Effector memory CD4-positive, alpha-beta T cell (primary cell): Measurements from ENCODE around the gene EFCC1.

Experiments
- DNase-seq, 3 donors: peaks; one replicate each; pipeline ENCODE4 v3.0.0-alpha.2; 2020
- H3K27ac ChIP-seq: 2 replicates; pipeline ENCODE4 v1.7.0; 2013; ENCODE audit warnings: mild to moderate bottlenecking, low read length, moderate library complexity; ENCODE audit not compliant: insufficient read depth, poor library complexity, severe bottlenecking
- H3K27me3 ChIP-seq: replicated peaks from 2 replicates; pipeline ENCODE4 v1.7.0; 2013; ENCODE audit warnings: mild to moderate bottlenecking, low read length; ENCODE audit not compliant: insufficient read depth, control insufficient read depth, poor library complexity, severe bottlenecking
- H3K36me3 ChIP-seq: 2 replicates; pipeline ENCODE4 v1.7.0; 2013; ENCODE audit warnings: mild to moderate bottlenecking, low read length, moderate library complexity; ENCODE audit not compliant: control insufficient read depth, insufficient read depth
- H3K4me1 ChIP-seq: 2 replicates; pipeline ENCODE4 v1.7.0; 2013; ENCODE audit warnings: low read length, mild to moderate bottlenecking; ENCODE audit not compliant: control insufficient read depth, insufficient read depth, poor library complexity, severe bottlenecking
- H3K4me3 ChIP-seq: 2 replicates; pipeline ENCODE4 v1.7.0; 2013; ENCODE audit warnings: low read length, low read depth, mild to moderate bottlenecking; ENCODE audit not compliant: insufficient read depth, poor library complexity, severe bottlenecking
- H3K9me3 ChIP-seq: 2 replicates; pipeline ENCODE4 v1.7.0; 2013; ENCODE audit warnings: mild to moderate bottlenecking, low read length, moderate library complexity; ENCODE audit not compliant: control insufficient read depth
- total RNA-seq, 3 donors: gene quantifications; one replicate each; lab custom pipeline; 2026; lab: John Stamatoyannopoulos, UW

The EFCC1 gene
- total RNA-seq, result 0 to 0.58 (median 0.17) reads per million in 3 donors

GRCh38 chr3:129001101-129001805 lies at the start of gene EFCC1:
EFCC1 (plus strand) TSS chr3:129001304; CDS start chr3:129001629, 325 bp downstream.
- H3K27ac ChIP-seq, result no peak within 1 kb of the TSS
- H3K27me3 ChIP-seq, result peaks cover 26% of the 10 kb centered on the region
- no peak for DNase-seq
- H3K36me3 ChIP-seq, result no peaks in the 10 kb centered on the region
- peaks cover 30% of the 10 kb centered on the region for H3K4me1 ChIP-seq
- peak within 1 kb of the TSS; percentile 43 for H3K4me3 ChIP-seq
- no peaks in the 10 kb centered on the region for H3K9me3 ChIP-seq

GRCh38 chr3:128956440-128956839 lies 44.7 kb upstream of the EFCC1 start:
- H3K27me3 ChIP-seq, result no peaks in the 10 kb centered on the region
- DNase-seq, result no peak
- H3K4me1 ChIP-seq, result no peaks in the 10 kb centered on the region
- no peaks in the 10 kb centered on the region for H3K9me3 ChIP-seq
- no peak overlapping the region for H3K27ac ChIP-seq
- H3K4me3 ChIP-seq, result no peak overlapping the region
- H3K36me3 ChIP-seq, result no peaks in the 10 kb centered on the region

- no peaks in the 10 kb centered on the region for H3K4me1 ChIP-seq
- H3K4me3 ChIP-seq, result no peak overlapping the region
- H3K27ac ChIP-seq, result no peak overlapping the region
- no peak for DNase-seq
- no peaks in the 10 kb centered on the region for H3K36me3 ChIP-seq
- H3K9me3 ChIP-seq, result no peaks in the 10 kb centered on the region
- no peaks in the 10 kb centered on the region for H3K27me3 ChIP-seq
Measured at GRCh38 chr3:128965280-128965679, 35.8 kb upstream of the EFCC1 start.

GRCh38 chr3:128965818-128966217 lies 35.3 kb upstream of the EFCC1 start:
- Histone ChIP-seq H3K27ac (no peak overlapping the region), H3K4me1 (no peaks in the 10 kb centered on the region), H3K4me3 (no peak overlapping the region), H3K36me3 (no peaks in the 10 kb centered on the region), H3K9me3 (no peaks in the 10 kb centered on the region), H3K27me3 (no peaks in the 10 kb centered on the region)
- DNase-seq, result no peak

- H3K27me3 ChIP-seq, result no peaks in the 10 kb centered on the region
Measured at GRCh38 chr3:128967748-128968355, 33.3 kb upstream of the EFCC1 start.

GRCh38 chr3:128969993-128970739 lies 30.9 kb upstream of the EFCC1 start:
- Histone ChIP-seq H3K27ac (no peak overlapping the region), H3K4me3 (no peak overlapping the region), H3K27me3 (no peaks in the 10 kb centered on the region), H3K4me1 (no peaks in the 10 kb centered on the region), H3K9me3 (no peaks in the 10 kb centered on the region), H3K36me3 (no peaks in the 10 kb centered on the region)
- DNase-seq, result peak; percentile 25 to 39 (median 27)

More at GRCh38 chr3:128967748-128968355, 33.3 kb upstream of the EFCC1 start:
- Histone ChIP-seq H3K36me3 (no peaks in the 10 kb centered on the region), H3K27ac (no peak overlapping the region), H3K4me1 (no peaks in the 10 kb centered on the region), H3K9me3 (no peaks in the 10 kb centered on the region), H3K4me3 (no peak overlapping the region)
- no peak for DNase-seq

- Histone ChIP-seq H3K4me3 (no peak overlapping the region), H3K27me3 (no peaks in the 10 kb centered on the region), H3K9me3 (no peaks in the 10 kb centered on the region), H3K27ac (no peak overlapping the region), H3K36me3 (no peaks in the 10 kb centered on the region), H3K4me1 (no peaks in the 10 kb centered on the region)
- no peak for DNase-seq
Measured at GRCh38 chr3:128970740-128971047, 30.4 kb upstream of the EFCC1 start.

GRCh38 chr3:128971421-128972100 lies 29.5 kb upstream of the EFCC1 start:
- Histone ChIP-seq H3K9me3 (no peaks in the 10 kb centered on the region), H3K4me3 (no peak overlapping the region)

GRCh38 chr3:128973988-128974564 lies 27.0 kb upstream of the EFCC1 start:
- Histone ChIP-seq H3K27me3 (no peaks in the 10 kb centered on the region), H3K4me3 (no peak overlapping the region), H3K4me1 (no peaks in the 10 kb centered on the region), H3K36me3 (no peaks in the 10 kb centered on the region), H3K27ac (no peak overlapping the region), H3K9me3 (no peaks in the 10 kb centered on the region)
- DNase-seq, result no peak

More at GRCh38 chr3:128971421-128972100, 29.5 kb upstream of the EFCC1 start:
- Histone ChIP-seq H3K27ac (no peak overlapping the region), H3K4me1 (no peaks in the 10 kb centered on the region), H3K27me3 (no peaks in the 10 kb centered on the region), H3K36me3 (no peaks in the 10 kb centered on the region)
- no peak for DNase-seq
